LNCaP clone FGC (cell line): ENCODE measurements around the gene STARD13.

Experiments
- DNase-seq: peaks from one replicate; pipeline ENCODE4 v3.0.0-alpha.2; 2011; ENCODE audit warnings: low read depth
- H3K4me3 ChIP-seq: 2 replicates; pipeline ENCODE4 v1.5.1; 2011; ENCODE audit warnings: mild to moderate bottlenecking, low read depth, low read length, control low read depth
- TF ChIP-seq, protein P1 (sequence below): IDR thresholded peaks from 2 replicates; pipeline ENCODE4 v1.5.1; 2012; ENCODE audit warnings: mild to moderate bottlenecking; ENCODE audit not compliant: control insufficient read depth, insufficient read depth; ENCODE audit errors: extremely low read depth

Gene STARD13

DNA sequence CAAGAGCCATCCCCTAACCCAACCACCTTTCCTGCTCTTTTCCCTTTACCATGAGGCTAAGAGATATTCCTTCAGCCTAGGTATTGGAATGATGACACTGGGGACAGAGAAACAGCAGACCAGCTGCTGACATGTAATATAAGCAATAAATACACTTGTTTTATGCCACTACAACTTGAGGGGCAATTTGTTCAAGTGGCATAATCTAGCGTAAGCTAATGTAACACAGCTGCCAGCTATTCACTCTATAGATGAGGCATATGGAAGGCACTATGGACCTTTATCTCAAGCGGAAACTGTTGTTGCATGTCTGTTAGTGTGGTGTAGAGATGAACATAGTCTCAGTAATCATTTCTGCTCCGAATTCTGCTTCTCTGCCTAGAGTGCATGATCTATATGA lies 111.1 kb downstream of the STARD13 start:
- TF ChIP-seq, protein P1, sequence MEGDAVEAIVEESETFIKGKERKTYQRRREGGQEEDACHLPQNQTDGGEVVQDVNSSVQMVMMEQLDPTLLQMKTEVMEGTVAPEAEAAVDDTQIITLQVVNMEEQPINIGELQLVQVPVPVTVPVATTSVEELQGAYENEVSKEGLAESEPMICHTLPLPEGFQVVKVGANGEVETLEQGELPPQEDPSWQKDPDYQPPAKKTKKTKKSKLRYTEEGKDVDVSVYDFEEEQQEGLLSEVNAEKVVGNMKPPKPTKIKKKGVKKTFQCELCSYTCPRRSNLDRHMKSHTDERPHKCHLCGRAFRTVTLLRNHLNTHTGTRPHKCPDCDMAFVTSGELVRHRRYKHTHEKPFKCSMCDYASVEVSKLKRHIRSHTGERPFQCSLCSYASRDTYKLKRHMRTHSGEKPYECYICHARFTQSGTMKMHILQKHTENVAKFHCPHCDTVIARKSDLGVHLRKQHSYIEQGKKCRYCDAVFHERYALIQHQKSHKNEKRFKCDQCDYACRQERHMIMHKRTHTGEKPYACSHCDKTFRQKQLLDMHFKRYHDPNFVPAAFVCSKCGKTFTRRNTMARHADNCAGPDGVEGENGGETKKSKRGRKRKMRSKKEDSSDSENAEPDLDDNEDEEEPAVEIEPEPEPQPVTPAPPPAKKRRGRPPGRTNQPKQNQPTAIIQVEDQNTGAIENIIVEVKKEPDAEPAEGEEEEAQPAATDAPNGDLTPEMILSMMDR: no peak
- no peak for DNase-seq
- H3K4me3 ChIP-seq: no peak overlapping the region

DNA sequence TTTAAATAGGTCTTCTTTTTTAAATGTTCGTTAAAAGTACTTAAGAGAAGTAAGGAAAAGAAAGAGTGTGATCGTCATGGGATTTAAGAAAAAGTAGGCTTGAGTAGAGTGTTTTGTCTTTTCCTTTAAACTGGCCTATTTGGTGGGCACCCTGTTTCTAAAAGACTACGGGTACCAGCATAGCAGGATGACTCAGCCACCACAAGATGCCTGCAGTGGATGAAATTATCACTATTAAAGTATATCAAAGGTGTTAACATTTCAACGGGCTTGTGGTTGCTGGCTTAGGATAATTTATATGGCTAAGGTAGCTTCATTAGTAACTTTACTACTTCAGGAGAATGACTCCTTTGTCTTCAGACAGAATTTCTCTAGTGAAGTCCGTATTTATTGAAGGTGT lies 112.6 kb downstream of the STARD13 start:
- H3K4me3 ChIP-seq: no peak overlapping the region
- no peak for DNase-seq
- TF ChIP-seq, protein P1: no peak

DNA sequence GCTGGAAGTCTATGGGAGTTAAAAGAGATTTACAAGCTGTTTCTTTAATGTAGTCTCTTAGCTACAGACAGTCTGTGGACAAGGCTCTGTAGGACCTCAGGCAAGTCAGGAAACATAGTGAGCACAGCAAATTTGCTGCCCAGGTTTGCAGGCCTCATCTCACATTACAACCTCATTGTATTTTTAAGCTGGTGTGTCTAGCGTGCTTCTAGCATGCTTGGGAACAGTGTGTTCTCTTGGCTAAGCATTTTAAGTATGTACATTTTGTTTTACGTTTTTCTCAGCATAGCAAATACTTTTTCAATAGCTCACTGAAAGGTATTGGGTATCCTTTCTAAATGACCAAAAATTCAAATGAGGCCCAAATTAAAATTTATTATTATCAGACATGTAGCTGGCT lies 113.2 kb downstream of the STARD13 start:
- no peak overlapping the region for H3K4me3 ChIP-seq
- TF ChIP-seq, protein P1: no peak
- DNase-seq: no peak

DNA sequence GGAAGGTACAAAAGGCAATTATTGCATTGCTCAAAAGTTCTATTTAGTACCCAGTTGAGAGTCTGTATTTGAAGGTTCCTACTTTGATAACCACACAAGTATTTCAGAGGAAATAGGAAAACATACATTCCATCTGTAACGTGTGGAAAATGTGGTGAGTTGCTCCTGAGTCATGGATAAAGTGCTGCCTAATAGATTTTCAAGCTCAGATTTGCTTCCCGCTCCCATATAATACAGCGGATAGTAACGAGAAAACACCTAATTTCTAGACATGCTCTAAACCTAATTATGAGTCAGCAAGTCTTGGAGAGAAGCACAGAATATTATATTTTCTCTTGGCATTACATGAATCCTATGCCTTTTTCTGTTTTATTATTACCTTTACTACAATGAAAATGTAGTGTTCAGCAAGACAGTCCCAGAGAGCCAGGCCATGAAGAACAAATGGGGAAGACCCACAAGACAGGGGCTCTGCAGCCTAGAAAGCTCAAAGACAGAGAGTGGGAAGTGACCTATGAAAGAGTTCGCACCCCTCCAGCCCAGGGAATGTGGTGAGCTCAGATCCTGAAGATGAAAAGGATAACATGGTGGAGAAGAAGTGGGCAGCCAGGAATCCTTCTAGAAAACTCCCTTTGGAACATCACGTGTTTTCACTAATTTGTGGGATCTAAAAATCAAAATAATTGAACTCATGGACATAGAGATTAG lies 116.1 kb downstream of the STARD13 start:
- TF ChIP-seq, protein P1: no peak
- H3K4me3 ChIP-seq: no peak overlapping the region

DNA sequence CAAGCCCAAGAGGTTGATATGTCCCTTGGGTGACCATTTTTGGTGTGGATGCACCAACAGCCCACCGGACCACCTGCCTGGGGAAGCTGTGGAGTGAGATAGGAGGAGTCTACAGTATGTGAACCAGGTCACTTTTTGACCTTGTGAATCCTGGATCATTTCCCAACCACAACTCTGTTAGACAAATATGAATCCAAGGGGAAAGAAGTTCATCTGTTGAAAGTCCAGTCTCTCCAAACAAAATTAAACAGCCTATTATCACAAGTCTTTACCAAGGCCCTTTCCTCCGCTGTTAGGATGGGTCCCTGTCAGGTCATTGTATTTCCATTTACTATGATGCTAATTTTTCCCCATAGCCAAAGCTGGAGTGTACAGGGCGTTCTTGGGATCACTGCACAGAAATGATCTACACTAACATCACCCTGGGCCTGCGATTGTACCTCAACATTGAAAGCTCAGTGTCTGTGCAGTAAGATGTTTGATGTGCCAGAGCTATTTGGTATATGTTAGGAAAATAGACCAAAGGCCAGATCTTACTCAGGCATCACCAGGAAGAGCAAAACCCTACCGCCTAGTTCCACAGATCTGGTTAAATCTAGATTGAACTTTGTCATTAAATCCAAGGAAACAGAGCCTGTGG lies 117.1 kb downstream of the STARD13 start:
- TF ChIP-seq, protein P1: no peak
- H3K4me3 ChIP-seq: no peak overlapping the region
- no peak for DNase-seq

More for the DNA sequence above, 116.1 kb downstream of the STARD13 start:
- no peak for DNase-seq

DNA sequence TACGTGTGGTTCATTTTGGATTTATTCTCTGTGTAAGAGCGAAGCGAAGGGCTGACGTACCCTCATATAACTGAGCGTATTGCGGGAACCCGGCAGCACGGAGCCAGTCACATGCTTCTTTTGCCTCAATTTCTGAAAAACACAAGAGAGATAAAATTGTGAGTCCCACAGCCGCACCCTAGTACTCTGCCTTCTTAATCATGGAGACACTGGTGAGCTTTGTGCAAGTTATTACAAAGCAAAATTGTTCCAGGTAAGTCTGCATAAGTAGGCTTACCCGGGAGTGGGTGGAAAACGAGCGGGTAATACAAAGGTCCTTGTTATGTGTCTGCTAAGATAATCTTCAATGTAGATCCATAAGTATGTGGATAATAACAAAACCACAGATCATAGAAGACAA lies 118.1 kb downstream of the STARD13 start:
- TF ChIP-seq, protein P1: no peak
- DNase-seq: no peak
- H3K4me3 ChIP-seq: no peak overlapping the region
